PC-9 (cell line): ENCODE data around the gene HCFC1R1. TPM values are rescaled to one million over a fixed set of nuclear protein-coding genes. Genes with fewer than 3 reads are reported as not detected.

Source experiments
- BruUV-seq: library from RNA; stranded (reverse); fragments of 400-500 nt; replicated peaks from 2 replicates; lab custom pipeline; 2021; lab: Mats Ljungman, UMichigan
- CTCF ChIA-PET: fragments of 300-600 bp; sonication (Branson Sonifier 250); formaldehyde crosslinking; loops from one replicate; lab custom pipeline; 2022; ENCODE audit warnings: antibody characterized with exemption; lab: Charles Lee
- POLR2A ChIA-PET: fragments of 300-600 bp; sonication (Branson Sonifier 250); formaldehyde crosslinking; loops from one replicate; lab custom pipeline; 2022; ENCODE audit warnings: antibody characterized with exemption; ENCODE audit not compliant: unreplicated experiment; lab: Charles Lee
- DNase-seq, 2 experiments: peaks; one replicate each; pipeline versions ENCODE4 v3.0.0 to v3.0.0-alpha.2; 2015 to 2022; ENCODE audit warnings: mixed read lengths in 1 of 2
- H2AFZ ChIP-seq: fragments of 200-600 bp; sonication (generic); 2 replicates; pipeline ENCODE4 v1.8.1; 2017; ENCODE audit warnings: antibody characterized with exemption
- H3F3A ChIP-seq: fragments of 200-600 bp; sonication (generic); 2 replicates; pipeline ENCODE4 v1.8.1; 2017; ENCODE audit warnings: antibody characterized with exemption, mild to moderate bottlenecking, low read depth; ENCODE audit not compliant: insufficient read depth
- H3K27ac ChIP-seq: fragments of 200-600 bp; sonication (generic); 2 replicates; pipeline ENCODE4 v1.6.1; 2016; ENCODE audit warnings: mixed run types
- H3K27me3 ChIP-seq: fragments of 200-600 bp; sonication (generic); 2 replicates; pipeline ENCODE4 v1.6.1; 2016; ENCODE audit warnings: low read depth, mixed run types; ENCODE audit not compliant: insufficient read depth
- H3K36me3 ChIP-seq: fragments of 200-600 bp; sonication (generic); 2 replicates; pipeline ENCODE4 v1.6.1; 2016; ENCODE audit warnings: low read depth, mixed run types
- H3K4me1 ChIP-seq: fragments of 200-600 bp; sonication (generic); replicated peaks from 2 replicates; pipeline ENCODE4 v1.6.1; 2016; ENCODE audit warnings: mixed run types; ENCODE audit not compliant: insufficient read depth
- H3K4me2 ChIP-seq: fragments of 200-600 bp; sonication (generic); 2 replicates; pipeline ENCODE4 v1.6.1; 2017; ENCODE audit warnings: mixed run types
- H3K4me3 ChIP-seq: fragments of 200-600 bp; sonication (generic); 2 replicates; pipeline ENCODE4 v1.6.1; 2016; ENCODE audit warnings: mixed run types
- H3K79me2 ChIP-seq: fragments of 200-600 bp; sonication (generic); 2 replicates; pipeline ENCODE4 v1.6.1; 2017; ENCODE audit warnings: low read depth, mixed run types
- H3K9me2 ChIP-seq: fragments of 200-600 bp; sonication (generic); 2 replicates; pipeline ENCODE4 v1.8.1; 2017; ENCODE audit warnings: mild to moderate bottlenecking; ENCODE audit not compliant: insufficient read depth
- H3K9me3 ChIP-seq: fragments of 200-600 bp; sonication (generic); 2 replicates; pipeline ENCODE4 v1.8.1; 2016; ENCODE audit warnings: low read depth; ENCODE audit not compliant: insufficient read depth
- H4K20me1 ChIP-seq: fragments of 200-600 bp; sonication (generic); 2 replicates; pipeline ENCODE4 v1.8.1; 2017; ENCODE audit not compliant: insufficient read depth
- EZH2 ChIP-seq: fragments of 200-600 bp; sonication (generic); IDR thresholded peaks from 2 replicates; pipeline ENCODE4 v1.8.0; 2017; ENCODE audit warnings: antibody characterized with exemption, low read depth
- intact Hi-C: fragments of 100-400 bp; cut with micrococcal nuclease; formaldehyde crosslinking; loops from one replicate; pipeline ENCODE4 v1.10.0; 2022; ENCODE audit not compliant: unreplicated experiment
- total RNA-seq: library from RNA; stranded (reverse); gene quantifications from 2 replicates; pipeline ENCODE4 v1.2.3, GENCODE V29; 2021
- TF ChIP-seq, protein P1 (sequence below): fragments of 200-600 bp; sonication (generic); conservative IDR thresholded peaks from 2 replicates; pipeline ENCODE4 v1.6.1; 2017; ENCODE audit warnings: mixed run types, antibody characterized with exemption, mild to moderate bottlenecking, moderate library complexity

The HCFC1R1 gene
- total RNA-seq, 1 experiment from 2014 or later: 118 TPM

DNA sequence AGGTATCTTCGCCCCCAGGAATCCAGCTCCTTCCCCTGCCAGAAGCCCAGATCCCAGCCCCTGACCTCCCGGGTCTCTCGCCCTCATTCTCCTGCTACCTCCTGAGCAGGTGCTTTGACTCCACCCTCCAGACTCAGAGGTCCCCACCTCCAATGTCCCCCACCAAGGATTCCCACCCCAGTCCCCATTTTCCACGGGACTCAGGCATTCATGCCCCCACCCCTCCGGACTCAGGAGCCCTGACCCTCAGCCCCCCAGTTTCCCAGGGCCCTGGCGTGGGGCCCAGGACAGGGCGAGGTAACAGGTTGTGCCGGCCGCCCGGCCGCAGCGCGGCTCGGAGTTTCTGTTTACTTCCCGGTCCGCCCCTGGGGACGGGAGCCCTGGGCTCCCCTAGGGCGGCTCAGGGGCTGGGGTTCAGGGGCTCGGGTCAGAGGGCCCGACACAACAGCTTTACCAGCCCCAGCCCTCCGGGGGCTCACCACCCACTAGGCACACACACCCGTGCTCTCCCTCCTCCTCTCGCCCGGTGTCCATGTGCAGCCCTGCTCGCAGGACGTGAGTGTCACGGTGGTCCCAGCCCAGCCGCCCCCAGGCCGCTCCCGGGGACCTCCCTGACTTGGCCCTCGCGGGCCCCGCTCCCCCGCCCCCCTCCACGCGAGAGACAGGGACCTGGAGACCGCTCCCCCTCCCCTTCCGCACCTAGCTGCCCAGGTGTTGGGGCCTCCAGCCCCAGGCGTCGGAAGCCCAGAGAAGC, 12.4 kb upstream of the HCFC1R1 start:
- H3K4me1 ChIP-seq: peaks cover 51% of the 10 kb centered on the region
- no TSS peak for BruUV-seq
- H3K9me3 ChIP-seq: no peaks in the 10 kb centered on the region
- peak overlapping the region; percentile 92 for H3K4me3 ChIP-seq
- H3K79me2 ChIP-seq: peaks cover 17% of the 10 kb centered on the region
- 0 out of 2 replicates have a peak, but pooled peaks cover 3% of the 10 kb centered on the region for H3K36me3 ChIP-seq
- H3K27me3 ChIP-seq: no peaks in the 10 kb centered on the region
- DNase-seq: peak in 1 of 2 experiments; percentile 63
- no peak for TF ChIP-seq EZH2
- TF ChIP-seq, protein P1, sequence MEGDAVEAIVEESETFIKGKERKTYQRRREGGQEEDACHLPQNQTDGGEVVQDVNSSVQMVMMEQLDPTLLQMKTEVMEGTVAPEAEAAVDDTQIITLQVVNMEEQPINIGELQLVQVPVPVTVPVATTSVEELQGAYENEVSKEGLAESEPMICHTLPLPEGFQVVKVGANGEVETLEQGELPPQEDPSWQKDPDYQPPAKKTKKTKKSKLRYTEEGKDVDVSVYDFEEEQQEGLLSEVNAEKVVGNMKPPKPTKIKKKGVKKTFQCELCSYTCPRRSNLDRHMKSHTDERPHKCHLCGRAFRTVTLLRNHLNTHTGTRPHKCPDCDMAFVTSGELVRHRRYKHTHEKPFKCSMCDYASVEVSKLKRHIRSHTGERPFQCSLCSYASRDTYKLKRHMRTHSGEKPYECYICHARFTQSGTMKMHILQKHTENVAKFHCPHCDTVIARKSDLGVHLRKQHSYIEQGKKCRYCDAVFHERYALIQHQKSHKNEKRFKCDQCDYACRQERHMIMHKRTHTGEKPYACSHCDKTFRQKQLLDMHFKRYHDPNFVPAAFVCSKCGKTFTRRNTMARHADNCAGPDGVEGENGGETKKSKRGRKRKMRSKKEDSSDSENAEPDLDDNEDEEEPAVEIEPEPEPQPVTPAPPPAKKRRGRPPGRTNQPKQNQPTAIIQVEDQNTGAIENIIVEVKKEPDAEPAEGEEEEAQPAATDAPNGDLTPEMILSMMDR: no peak
- no peak overlapping the region; the same call in 1 of the 2 replicates for H3K27ac ChIP-seq
- peak overlapping the region; percentile 82 for H2AFZ ChIP-seq
- intact Hi-C loops: loop anchor here (1.0 kb wide), 1 partner anchor 22 kb away; no protein-coding TSS in a partner anchor
- peaks cover 11% of the 10 kb centered on the region; the same call in 1 of the 2 replicates for H4K20me1 ChIP-seq
- peaks cover 46% of the 10 kb centered on the region for H3F3A ChIP-seq
- H3K4me2 ChIP-seq: peak overlapping the region; percentile 87
- no peaks in the 10 kb centered on the region for H3K9me2 ChIP-seq
- CTCF ChIA-PET: no interaction called here
- POLR2A ChIA-PET: interaction anchor here (0.5 kb wide), 1 partner anchor 13 kb away, joined by 8 read pairs; the partner anchor contains the start of genes HCFC1R1 and THOC6

DNA sequence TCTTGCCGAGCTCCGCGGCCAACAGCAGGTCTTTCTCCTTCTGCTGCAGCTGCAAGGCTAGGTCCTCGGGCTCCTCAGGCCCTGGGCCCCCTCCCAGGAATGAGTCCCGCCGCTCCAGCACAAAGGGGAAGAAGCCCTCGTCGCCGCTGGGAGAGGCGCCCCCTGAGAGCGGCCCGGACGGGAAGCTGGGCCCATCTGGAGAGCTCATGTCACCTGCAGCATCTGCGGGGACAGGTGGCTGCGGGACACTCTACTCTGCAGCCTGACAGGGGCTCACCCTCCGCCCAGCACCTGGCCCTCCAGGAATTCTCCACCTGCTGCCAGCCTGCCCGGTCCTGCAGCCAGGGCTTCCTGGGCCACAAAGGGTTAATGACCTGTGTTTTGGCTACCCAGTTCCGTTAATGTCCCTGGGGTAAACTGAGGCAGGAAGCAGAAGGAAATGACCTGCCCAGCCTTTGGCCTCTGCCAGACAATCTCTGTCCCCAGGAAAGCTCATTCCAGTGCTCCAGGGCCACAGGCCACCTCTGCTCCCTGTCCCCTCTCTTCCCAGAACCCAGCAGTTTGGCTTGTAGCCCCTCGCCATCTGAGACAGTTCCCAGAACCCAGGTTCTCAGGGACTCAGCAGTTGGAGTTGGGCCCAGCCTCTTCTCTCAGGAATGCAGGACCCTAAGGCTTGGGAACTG, 11.7 kb upstream of the HCFC1R1 start:
- intact Hi-C loops: no loop called here
- peak overlapping the region; percentile 92 for H3K4me3 ChIP-seq
- POLR2A ChIA-PET: interaction anchor here (0.5 kb wide), 1 partner anchor 12 kb away, joined by 8 read pairs; the partner anchor contains the start of genes HCFC1R1 and THOC6
- H3K9me3 ChIP-seq: no peaks in the 10 kb centered on the region
- H3K4me2 ChIP-seq: peak overlapping the region; percentile 87
- no peak for DNase-seq
- H3F3A ChIP-seq: peaks cover 52% of the 10 kb centered on the region
- peaks cover 11% of the 10 kb centered on the region; the same call in 1 of the 2 replicates for H4K20me1 ChIP-seq
- H3K79me2 ChIP-seq: peaks cover 17% of the 10 kb centered on the region
- H3K27me3 ChIP-seq: no peaks in the 10 kb centered on the region
- peaks cover 56% of the 10 kb centered on the region for H3K4me1 ChIP-seq
- H2AFZ ChIP-seq: no peak overlapping the region; the same call in 1 of the 2 replicates
- BruUV-seq: no TSS peak
- no peak for TF ChIP-seq EZH2
- TF ChIP-seq, protein P1: no peak
- no peaks in the 10 kb centered on the region for H3K9me2 ChIP-seq
- CTCF ChIA-PET: no interaction called here
- 0 out of 2 replicates have a peak, but pooled peaks cover 3% of the 10 kb centered on the region for H3K36me3 ChIP-seq
- H3K27ac ChIP-seq: no peak overlapping the region

DNA sequence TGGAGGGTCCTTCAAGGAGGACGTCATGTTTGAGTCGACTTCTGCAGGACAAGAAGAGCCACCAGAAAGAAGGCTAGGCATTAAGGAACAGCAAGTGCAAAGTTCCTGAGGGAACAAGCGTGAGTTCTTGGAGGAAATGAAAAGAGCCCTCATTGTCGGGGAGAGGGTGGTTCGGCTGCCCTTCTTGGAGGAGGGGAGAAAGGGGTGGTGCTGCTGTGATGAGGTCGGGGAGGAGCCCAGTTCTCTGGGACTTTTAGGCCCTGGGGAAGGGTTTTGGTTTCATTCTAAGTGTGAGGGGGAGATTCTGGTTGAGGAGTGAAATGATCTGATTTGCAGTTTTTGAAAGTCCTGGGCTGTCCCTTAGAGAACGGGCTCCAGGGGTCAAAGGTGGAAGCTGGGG, 8.9 kb upstream of the HCFC1R1 start:
- no TSS peak for BruUV-seq
- Histone ChIP-seq H3K4me3 (no peak overlapping the region), H3K36me3 (0 out of 2 replicates have a peak, but pooled peaks cover 3% of the 10 kb centered on the region), H3K9me3 (no peaks in the 10 kb centered on the region), H3K27me3 (no peaks in the 10 kb centered on the region), H3K9me2 (no peaks in the 10 kb centered on the region), H3K4me1 (peaks cover 38% of the 10 kb centered on the region), H3F3A (peaks cover 38% of the 10 kb centered on the region), H3K79me2 (peaks cover 17% of the 10 kb centered on the region), H2AFZ (no peak overlapping the region), H4K20me1 (peaks cover 11% of the 10 kb centered on the region; the same call in 1 of the 2 replicates), H3K27ac (no peak overlapping the region), H3K4me2 (peak overlapping the region; percentile 65; the same call in 1 of the 2 replicates)
- POLR2A ChIA-PET: no interaction called here
- intact Hi-C loops: no loop called here
- DNase-seq: no peak
- TF ChIP-seq, protein P1: no peak
- TF ChIP-seq EZH2: no peak
- CTCF ChIA-PET: interaction anchor here (1.0 to 2.5 kb wide), 2 partner anchors 23 to 97 kb away, joined by 3 to 16 read pairs; no protein-coding TSS in a partner anchor
